GM19328 (cell line): ENCODE data around the gene EPX.

ENCODE experiments used
- ATAC-seq: cut with Tn5 transposase; IDR thresholded peaks from one replicate; pipeline ENCODE4 v1.9.1; 2021; ENCODE audit warnings: mild to moderate bottlenecking, moderate library complexity; ENCODE audit not compliant: unreplicated experiment

The EPX gene

GRCh38 chr17:58247511-58248363 lies 55.2 kb downstream of the EPX start:
- no peak for ATAC-seq

GRCh38 chr17:58248955-58249269 lies 56.4 kb downstream of the EPX start:
- no peak for ATAC-seq

- ATAC-seq: no peak
Measured at GRCh38 chr17:58249270-58250133, 57.0 kb downstream of the EPX start.

- no peak for ATAC-seq
Measured at GRCh38 chr17:58250344-58251011, 58.0 kb downstream of the EPX start.

- ATAC-seq: no peak
Measured at GRCh38 chr17:58252141-58252540, 59.6 kb downstream of the EPX start.

GRCh38 chr17:58253082-58253481 lies 60.6 kb downstream of the EPX start:
- ATAC-seq: no peak
